Measurements from ENCODE around the gene ALAS2.

- TF ChIP-seq CTCF (IDR thresholded peaks at IDR 0.05): no peak
- no peak for TF ChIP-seq POLR2AphosphoS5 (IDR thresholded peaks at IDR 0.05; ENCODE audit: insufficient read depth in 1 of 2, low read depth in 1 of 2)
- no peak for TF ChIP-seq POLR2A (IDR thresholded peaks at IDR 0.05)
Measured at GRCh38 chrX:55072286-55072685, 41.5 kb upstream of the ALAS2 start.
